HepG2 (cell line): ENCODE results near the gene ELN. TPM values are rescaled to one million over a fixed set of nuclear protein-coding genes. Genes with fewer than 3 reads are reported as not detected.

ENCODE experiments used
- ATAC-seq: fragments of 200-7000 bp; cut with Tn5 transposase; 3 replicates; pipeline ENCODE4 v1.9.1; 2020; ENCODE audit warnings: mild to moderate bottlenecking, moderate library complexity
- BruUV-seq: library from RNA; stranded (reverse); fragments of 400-500 nt; replicated peaks from 2 replicates; lab custom pipeline; 2021; lab: Mats Ljungman, UMichigan
- CTCF ChIA-PET: fragments of 300-600 bp; formaldehyde crosslinking; extraction: SDS; loops from one replicate; lab custom pipeline; 2021; ENCODE audit warnings: low total read pairs, inconsistent platforms, low intra/inter-chr PET ratio; lab: Yijun Ruan, JAX
- POLR2A ChIA-PET: fragments of 350-600 bp; sonication (Branson Sonifier 250); formaldehyde crosslinking; loops from one replicate; lab custom pipeline; 2020; ENCODE audit warnings: antibody characterized with exemption, inconsistent platforms; lab: Yijun Ruan, JAX
- DNase-seq: peaks from one replicate; pipeline ENCODE4 v3.0.0-alpha.2; 2015; ENCODE audit warnings: low spot score
- FAIRE-seq: peaks from 3 replicates; lab custom pipeline; 2011; peaks lifted over from hg19 to GRCh38; lab: Jason Lieb, UNC
- H2AFZ ChIP-seq: one replicate; pipeline ENCODE4 v1.6.1; 2011; ENCODE audit warnings: low read length, inconsistent platforms
- H3K27ac ChIP-seq: fragments of 300-600 bp; 3 replicates; pipeline ENCODE4 v1.8.0; 2011; ENCODE audit warnings: mixed run types, mild to moderate bottlenecking, mixed read lengths, low read length, inconsistent platforms; ENCODE audit not compliant: insufficient read depth; ENCODE audit errors: extremely low read length
- H3K27me3 ChIP-seq, 2 experiments: fragments of 200-600 bp in 1 of 2; 2 replicates in 1 of 2; 3 replicates in 1 of 2; pipeline versions ENCODE4 v1.6.0 to v1.8.0; 2011; ENCODE audit warnings: low read length in 2 of 2, mild to moderate bottlenecking in 2 of 2, moderate library complexity in 2 of 2, inconsistent platforms in 1 of 2; ENCODE audit not compliant: insufficient read depth in 2 of 2, control insufficient read depth in 1 of 2
- H3K36me3 ChIP-seq, 2 experiments: fragments of 200-600 bp in 1 of 2; replicated peaks in 1 of 2; 2 replicates in 1 of 2; 3 replicates in 1 of 2; pipeline versions ENCODE4 v1.5.1 to v1.8.0; 2011; ENCODE audit warnings: low read length in 2 of 2, inconsistent platforms in 1 of 2; ENCODE audit not compliant: insufficient read depth in 2 of 2, control insufficient read depth in 1 of 2
- H3K4me1 ChIP-seq: 2 replicates; pipeline ENCODE4 v1.5.1; 2012; ENCODE audit warnings: low read length, inconsistent platforms; ENCODE audit not compliant: insufficient read depth
- H3K4me2 ChIP-seq: 2 replicates; pipeline ENCODE4 v1.6.0; 2011; ENCODE audit warnings: low read depth, low read length, inconsistent platforms
- H3K4me3 ChIP-seq, 3 experiments: fragments of 200-600 bp in 1 of 3; sonication (generic), shearing (Covaris generic) in 1 of 3; replicated peaks in 1 of 3; 2 replicates each; pipeline ENCODE4 v1.5.1; 2011 to 2016; ENCODE audit warnings: low read length in 3 of 3, inconsistent platforms in 2 of 3, low read depth in 2 of 3, mild to moderate bottlenecking in 2 of 3, control low read depth in 1 of 3, mixed read lengths in 1 of 3; ENCODE audit not compliant: insufficient read depth in 1 of 3
- H3K79me2 ChIP-seq: one replicate; pipeline ENCODE4 v1.6.1; 2011; ENCODE audit warnings: low read length, inconsistent platforms; ENCODE audit not compliant: insufficient read depth
- H3K9ac ChIP-seq: 2 replicates; pipeline ENCODE4 v1.6.0; 2011; ENCODE audit warnings: mild to moderate bottlenecking, low read depth, low read length, inconsistent platforms; ENCODE audit not compliant: insufficient read depth
- H3K9me3 ChIP-seq: 2 replicates; pipeline ENCODE4 v1.5.1; 2012; ENCODE audit warnings: mild to moderate bottlenecking, low read length
- H4K20me1 ChIP-seq: 2 replicates; pipeline ENCODE4 v1.6.0; 2011; ENCODE audit warnings: inconsistent platforms, mild to moderate bottlenecking, low read length, moderate library complexity; ENCODE audit not compliant: insufficient read depth
- CBX2 ChIP-seq, 2 experiments: fragments of 200-600 bp in 1 of 2; sonication (generic); formaldehyde crosslinking in 1 of 2; IDR thresholded peaks; 2 replicates each; pipeline versions ENCODE4 v1.7.0 to v1.8.1; 2018 to 2022; ENCODE audit warnings: low read depth in 2 of 2, low read length in 1 of 2, mild to moderate bottlenecking in 1 of 2, missing genetic modification reagents in 1 of 2
- DBP ChIP-seq: sonication (generic); formaldehyde crosslinking; IDR thresholded peaks from 2 replicates; pipeline ENCODE4 v1.4.0; 2020; ENCODE audit warnings: missing genetic modification reagents; ENCODE audit errors: not compliant biosample characterization
- EP300 ChIP-seq, 3 experiments: sonication (generic) in 1 of 3; formaldehyde crosslinking in 1 of 3; IDR thresholded peaks; 2 replicates each; pipeline versions ENCODE4 v1.5.1 to v1.6.1; 2011 to 2020; ENCODE audit warnings: low read depth in 2 of 3, low read length in 2 of 3, borderline replicate concordance in 1 of 3, improper control_type of control experiment in 1 of 3, mild to moderate bottlenecking in 1 of 3, missing genetic modification reagents in 1 of 3, moderate library complexity in 1 of 3
- FOXK2 ChIP-seq: fragments of 450-650 bp; IDR thresholded peaks from 2 replicates; pipeline ENCODE4 v1.6.1; 2016
- HNRNPH1 ChIP-seq: fragments of 200-400 bp; formaldehyde crosslinking; optimal IDR thresholded peaks from 2 replicates; pipeline ENCODE3; 2017; ENCODE audit warnings: mild to moderate bottlenecking, low read depth, low read length
- HOXD1 ChIP-seq: sonication (generic); formaldehyde crosslinking; IDR thresholded peaks from 2 replicates; pipeline ENCODE4 v1.5.0; 2020; ENCODE audit warnings: missing genetic modification reagents
- ISL2 ChIP-seq: sonication (generic); formaldehyde crosslinking; IDR thresholded peaks from 2 replicates; pipeline ENCODE4 v1.5.0; 2020; ENCODE audit warnings: missing genetic modification reagents
- MAFG ChIP-seq: sonication (generic); formaldehyde crosslinking; IDR thresholded peaks from 2 replicates; pipeline ENCODE4 v1.5.1; 2020; ENCODE audit warnings: mild to moderate bottlenecking, missing genetic modification reagents
- MLLT10 ChIP-seq: sonication (generic); formaldehyde crosslinking; IDR thresholded peaks from 2 replicates; pipeline ENCODE4 v1.4.0; 2020; ENCODE audit warnings: missing genetic modification reagents
- NFIC ChIP-seq: IDR thresholded peaks from 2 replicates; pipeline ENCODE4 v1.6.1; 2012; ENCODE audit warnings: mild to moderate bottlenecking, low read length, inconsistent platforms
- NR3C1 ChIP-seq: sonication (generic); formaldehyde crosslinking; IDR thresholded peaks from 2 replicates; pipeline ENCODE4 v1.4.0; 2020; ENCODE audit warnings: missing genetic modification reagents
- PCBP2 ChIP-seq: fragments of 200-400 bp; formaldehyde crosslinking; optimal IDR thresholded peaks from 2 replicates; pipeline ENCODE3; 2018; ENCODE audit warnings: low read length, low read depth; ENCODE audit not compliant: poor library complexity, severe bottlenecking
- RXRB ChIP-seq: IDR thresholded peaks from 2 replicates; pipeline ENCODE4 v1.6.1; 2016; ENCODE audit warnings: borderline replicate concordance, missing genetic modification reagents, missing compliant biosample characterization
- TBX2 ChIP-seq: sonication (generic); formaldehyde crosslinking; IDR thresholded peaks from 2 replicates; pipeline ENCODE4 v1.5.0; 2020; ENCODE audit warnings: missing genetic modification reagents, mild to moderate bottlenecking, borderline replicate concordance
- ZKSCAN5 ChIP-seq: sonication (generic); formaldehyde crosslinking; IDR thresholded peaks from 2 replicates; pipeline ENCODE4 v1.5.1; 2020; ENCODE audit warnings: mild to moderate bottlenecking, missing genetic modification reagents
- ZNF576 ChIP-seq: sonication (generic); formaldehyde crosslinking; IDR thresholded peaks from 2 replicates; pipeline ENCODE4 v1.4.0; 2020; ENCODE audit warnings: mild to moderate bottlenecking, missing genetic modification reagents
- ZNF780A ChIP-seq: sonication (generic); formaldehyde crosslinking; IDR thresholded peaks from 2 replicates; pipeline ENCODE4 v1.8.0; 2022; ENCODE audit warnings: mild to moderate bottlenecking, missing genetic modification reagents, moderate library complexity
- WGBS: methylation state at CpG from one replicate; pipeline ENCODE4 v1.1.6; 2017; ENCODE audit warnings: low lambda C conversion rate; 5-methylcytosine and 5-hydroxymethylcytosine counted together
- in situ Hi-C: cut with HindIII; loops from 2 replicates; pipeline ENCODE4 v1.10.0; 2017; ENCODE audit warnings: low pct_unique_long_range_greater_than_20kb; ENCODE audit not compliant: extremely low pct_ligation_motif_present
- intact Hi-C: fragments of 100-400 bp; cut with micrococcal nuclease; formaldehyde crosslinking; loops from one replicate; pipeline ENCODE4 v1.10.0; 2022; ENCODE audit not compliant: unreplicated experiment
- polyA plus RNA-seq, 8 experiments: library from polyadenylated mRNA; depleted of rRNA in 3 of 8; stranded (reverse) in 7 of 8; unstranded in 1 of 8; fragments of >200 nt; fragmentation: Illumina TruSeq in 4 of 8; extraction: Trizol in 4 of 8; gene quantifications; 2 replicates each; pipeline versions ENCODE4 v1.2.1 to v1.2.3, GENCODE V29; 2011 to 2016; ENCODE audit warnings: low read depth in 4 of 8, missing spikeins in 1 of 8, mixed read lengths in 1 of 8; ENCODE audit not compliant: insufficient read depth in 1 of 8
- total RNA-seq, 5 experiments: library from RNA; depleted of rRNA; stranded (reverse); fragments of >200 nt; fragmentation: Illumina TruSeq; extraction: Trizol; gene quantifications; 2 replicates each; pipeline ENCODE4 v1.2.3, GENCODE V29; 2016; ENCODE audit warnings: low read depth in 1 of 5
- TF ChIP-seq, protein P1 (sequence below): sonication (generic); formaldehyde crosslinking; IDR thresholded peaks from 2 replicates; pipeline ENCODE4 v1.4.0; 2020; ENCODE audit warnings: missing genetic modification reagents

ELN gene
- total and polyA plus RNA-seq, 2 of the 13 experiments (the other 11 are each of a cell fraction or from before 2014, with no cell fraction given), result 0.15 to 0.37 TPM

- Histone ChIP-seq H3K27me3 (no peaks in the 10 kb centered on the region), H4K20me1 (no peaks in the 10 kb centered on the region), H3K4me3 (no peak overlapping the region), H3K9ac (no peak overlapping the region), H3K27ac (no peak overlapping the region), H3K4me1 (no peaks in the 10 kb centered on the region), H3K4me2 (no peak overlapping the region), H3K9me3 (no peaks in the 10 kb centered on the region), H3K79me2 (no peaks in the 10 kb centered on the region), H2AFZ (no peak overlapping the region), H3K36me3 (peaks cover 0 to 4% of the 10 kb centered on the region in 2 experiments; a peak in 3 of 5 replicates)
- ChIA-PET POLR2A (no interaction called here), CTCF (no interaction called here)
- ATAC-seq (no peak; the same call in 2 of the 3 replicates), FAIRE-seq (no peak), DNase-seq (no peak)
- intact Hi-C loops, result no loop called here
- in situ Hi-C loops, result no loop called here
- no TSS peak for BruUV-seq
- WGBS, result no CpG with 5 or more reads among the region's 13 CpGs
- TF ChIP-seq FOXK2 (no peak), HNRNPH1 (no peak), ZNF780A (CRISPR knock-in tag) (no peak), HOXD1 (CRISPR knock-in tag) (no peak), ISL2 (no peak), PCBP2 (no peak), RXRB (no peak), ZKSCAN5 (CRISPR knock-in tag) (no peak), DBP (CRISPR knock-in tag) (no peak), EP300 (IDR thresholded peaks at IDR 0.05; ENCODE audit: low read depth in 2 of 2, low read length in 2 of 2) (no peak), EP300 (CRISPR knock-in tag; IDR thresholded peaks at IDR 0.05; ENCODE audit: borderline replicate concordance) (no peak), NFIC (no peak), NR3C1 (CRISPR knock-in tag) (no peak), TBX2 (CRISPR knock-in tag) (no peak), MAFG (CRISPR knock-in tag) (no peak), ZNF576 (CRISPR knock-in tag) (no peak), MLLT10 (CRISPR knock-in tag) (no peak), CBX2 (IDR thresholded peaks at IDR 0.05; ENCODE audit: low read depth, low read length) (no peak), CBX2 (CRISPR knock-in tag; IDR thresholded peaks at IDR 0.05; ENCODE audit: low read depth) (no peak)
- TF ChIP-seq, protein P1, sequence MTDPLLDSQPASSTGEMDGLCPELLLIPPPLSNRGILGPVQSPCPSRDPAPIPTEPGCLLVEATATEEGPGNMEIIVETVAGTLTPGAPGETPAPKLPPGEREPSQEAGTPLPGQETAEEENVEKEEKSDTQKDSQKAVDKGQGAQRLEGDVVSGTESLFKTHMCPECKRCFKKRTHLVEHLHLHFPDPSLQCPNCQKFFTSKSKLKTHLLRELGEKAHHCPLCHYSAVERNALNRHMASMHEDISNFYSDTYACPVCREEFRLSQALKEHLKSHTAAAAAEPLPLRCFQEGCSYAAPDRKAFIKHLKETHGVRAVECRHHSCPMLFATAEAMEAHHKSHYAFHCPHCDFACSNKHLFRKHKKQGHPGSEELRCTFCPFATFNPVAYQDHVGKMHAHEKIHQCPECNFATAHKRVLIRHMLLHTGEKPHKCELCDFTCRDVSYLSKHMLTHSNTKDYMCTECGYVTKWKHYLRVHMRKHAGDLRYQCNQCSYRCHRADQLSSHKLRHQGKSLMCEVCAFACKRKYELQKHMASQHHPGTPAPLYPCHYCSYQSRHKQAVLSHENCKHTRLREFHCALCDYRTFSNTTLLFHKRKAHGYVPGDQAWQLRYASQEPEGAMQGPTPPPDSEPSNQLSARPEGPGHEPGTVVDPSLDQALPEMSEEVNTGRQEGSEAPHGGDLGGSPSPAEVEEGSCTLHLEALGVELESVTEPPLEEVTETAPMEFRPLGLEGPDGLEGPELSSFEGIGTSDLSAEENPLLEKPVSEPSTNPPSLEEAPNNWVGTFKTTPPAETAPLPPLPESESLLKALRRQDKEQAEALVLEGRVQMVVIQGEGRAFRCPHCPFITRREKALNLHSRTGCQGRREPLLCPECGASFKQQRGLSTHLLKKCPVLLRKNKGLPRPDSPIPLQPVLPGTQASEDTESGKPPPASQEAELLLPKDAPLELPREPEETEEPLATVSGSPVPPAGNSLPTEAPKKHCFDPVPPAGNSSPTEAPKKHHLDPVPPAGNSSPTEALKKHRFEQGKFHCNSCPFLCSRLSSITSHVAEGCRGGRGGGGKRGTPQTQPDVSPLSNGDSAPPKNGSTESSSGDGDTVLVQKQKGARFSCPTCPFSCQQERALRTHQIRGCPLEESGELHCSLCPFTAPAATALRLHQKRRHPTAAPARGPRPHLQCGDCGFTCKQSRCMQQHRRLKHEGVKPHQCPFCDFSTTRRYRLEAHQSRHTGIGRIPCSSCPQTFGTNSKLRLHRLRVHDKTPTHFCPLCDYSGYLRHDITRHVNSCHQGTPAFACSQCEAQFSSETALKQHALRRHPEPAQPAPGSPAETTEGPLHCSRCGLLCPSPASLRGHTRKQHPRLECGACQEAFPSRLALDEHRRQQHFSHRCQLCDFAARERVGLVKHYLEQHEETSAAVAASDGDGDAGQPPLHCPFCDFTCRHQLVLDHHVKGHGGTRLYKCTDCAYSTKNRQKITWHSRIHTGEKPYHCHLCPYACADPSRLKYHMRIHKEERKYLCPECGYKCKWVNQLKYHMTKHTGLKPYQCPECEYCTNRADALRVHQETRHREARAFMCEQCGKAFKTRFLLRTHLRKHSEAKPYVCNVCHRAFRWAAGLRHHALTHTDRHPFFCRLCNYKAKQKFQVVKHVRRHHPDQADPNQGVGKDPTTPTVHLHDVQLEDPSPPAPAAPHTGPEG (CRISPR knock-in tag), result no peak
Observed at GRCh38 chr7:74092321-74092963, 64.5 kb downstream of the ELN start.
